Stimulated activated CD8-positive, alpha-beta memory T cell treated with anti-CD3 and anti-CD28 coated beads, Interleukin-4, amount 100 ng/mL, for 24 hours (primary cell): ENCODE measurements around the gene IFITM10.

ENCODE experiments used
- DNase-seq: peaks from one replicate; pipeline ENCODE4 v3.0.0-alpha.2; 2020; ENCODE audit warnings: low read depth

IFITM10 gene

DNA sequence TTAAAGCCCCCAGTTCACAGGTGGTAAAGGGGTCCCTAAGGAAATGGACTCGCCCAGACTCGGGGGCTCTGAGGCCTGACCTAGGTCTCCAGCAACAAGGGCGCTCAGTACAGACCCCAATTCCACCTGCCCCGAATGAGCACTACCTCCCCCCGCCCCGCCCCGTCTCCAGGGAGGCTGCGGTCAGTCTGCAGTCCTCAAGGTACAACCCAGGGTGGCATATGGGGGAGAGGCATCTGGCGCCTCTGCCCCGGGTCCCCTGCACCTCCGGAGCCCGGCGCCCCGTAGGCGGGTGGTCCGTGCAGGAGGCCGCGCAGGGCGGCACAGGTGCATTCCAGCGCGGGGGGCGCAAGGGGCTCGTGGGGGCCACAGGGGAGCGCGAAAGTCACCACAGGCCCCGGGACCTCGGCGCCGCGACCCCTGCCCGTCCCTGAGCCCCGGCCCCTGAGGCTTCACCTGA, 13.0 kb upstream of the IFITM10 start:
- no peak for DNase-seq

DNA sequence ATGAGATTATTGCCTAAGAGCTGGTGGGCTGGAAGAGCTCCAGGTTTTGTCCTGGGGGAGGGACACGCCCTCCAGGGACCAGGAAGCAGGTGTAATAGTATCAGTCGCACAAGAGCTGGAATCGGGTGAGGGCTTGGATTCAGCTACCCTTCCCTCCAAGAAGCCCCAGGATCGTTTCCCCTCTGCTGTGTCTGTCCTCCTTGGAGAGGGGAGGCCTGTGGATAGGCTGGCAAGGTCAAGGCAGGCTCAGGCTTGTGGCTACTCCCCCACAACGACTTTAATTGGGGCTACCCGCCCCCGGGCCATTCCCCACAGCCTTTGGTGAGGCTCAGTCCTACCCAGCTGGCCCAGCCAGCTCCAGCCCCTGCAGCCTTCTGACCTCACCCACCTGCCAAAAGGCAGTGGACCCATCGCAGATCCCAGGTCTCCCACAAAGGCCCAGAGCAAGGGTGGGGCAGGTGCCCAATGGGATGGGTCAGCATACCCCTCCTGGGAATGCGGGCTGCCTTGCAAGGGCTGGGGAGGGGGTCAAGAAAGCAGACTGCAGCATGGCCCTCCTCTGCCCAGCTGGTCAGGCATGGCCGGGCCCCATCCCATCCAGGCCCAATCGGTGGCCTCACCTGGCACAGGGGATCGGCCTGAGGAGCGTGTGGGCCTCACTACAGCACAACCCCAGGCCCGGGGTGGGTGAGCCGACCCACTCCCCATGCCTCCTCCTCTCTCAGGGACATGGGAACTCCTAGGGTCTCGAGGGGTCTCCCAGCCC, 12.3 kb upstream of the IFITM10 start:
- no peak for DNase-seq

DNA sequence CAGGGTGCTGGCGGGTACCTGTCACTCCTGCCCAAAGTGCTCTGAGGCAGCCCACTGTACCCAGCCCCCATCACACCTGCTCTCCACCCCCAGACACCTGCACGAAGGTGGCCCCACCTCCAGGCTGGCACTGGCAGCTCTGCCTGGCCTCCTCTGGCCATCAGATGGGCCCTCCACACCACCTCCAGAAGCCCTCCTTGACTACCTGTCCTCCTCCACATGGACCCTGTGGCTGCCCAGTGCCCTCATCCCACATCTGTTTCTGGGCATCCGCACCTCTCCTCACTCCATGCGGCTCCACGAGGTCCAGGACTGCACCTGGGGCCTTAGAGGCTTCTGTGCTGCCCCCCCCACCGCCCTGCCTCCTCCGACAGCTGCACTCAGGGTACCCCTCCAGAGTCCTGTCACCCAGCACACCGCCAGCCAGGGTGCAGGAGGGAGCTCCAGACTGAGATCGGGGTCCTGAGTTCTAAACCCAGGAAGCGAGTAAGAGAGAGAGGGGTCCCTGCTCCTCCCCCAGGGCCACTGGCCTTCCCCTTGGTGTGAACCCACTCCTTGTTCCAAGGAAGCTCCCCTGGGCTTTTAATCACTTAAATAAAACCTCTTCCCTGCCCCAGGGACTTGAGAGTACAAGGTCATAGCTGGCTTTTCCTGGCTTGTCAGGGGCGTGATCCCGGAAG, 11.6 kb upstream of the IFITM10 start:
- DNase-seq, result no peak

DNA sequence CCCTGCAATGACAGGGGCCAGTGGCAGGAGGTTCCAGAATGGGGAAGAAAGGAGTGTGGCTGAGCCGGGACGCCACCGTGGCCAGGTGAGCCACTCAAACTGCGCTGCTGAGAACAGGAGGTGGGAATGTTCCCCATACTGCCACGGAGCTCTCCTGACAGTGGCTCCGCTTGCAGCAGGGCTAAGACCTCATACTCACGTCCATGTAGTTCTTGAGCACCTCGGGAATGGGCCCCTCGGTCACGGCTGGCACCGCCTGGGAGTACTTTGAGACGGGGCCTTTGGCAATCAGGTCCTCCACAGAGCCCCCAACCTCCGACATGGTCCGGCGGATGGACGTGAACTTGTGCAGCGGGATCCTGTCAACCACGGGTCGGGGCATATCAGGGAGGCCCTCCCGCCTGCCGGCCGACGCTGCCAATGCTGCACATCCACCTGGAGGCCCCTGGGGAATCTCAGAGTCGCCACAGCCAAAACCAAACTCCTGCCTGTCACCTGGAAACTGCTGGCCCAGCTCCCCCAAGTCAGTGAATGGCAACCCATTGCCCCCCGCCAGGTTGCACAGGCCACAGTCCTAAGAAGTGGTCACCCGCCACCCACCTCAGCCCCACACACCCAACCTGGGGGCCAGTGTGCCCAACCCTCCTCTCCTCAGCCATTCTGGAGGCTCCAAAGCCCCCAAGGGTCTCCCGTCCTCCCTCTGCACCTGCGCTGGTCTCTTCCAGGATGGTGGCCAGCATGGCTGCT, 10.9 kb upstream of the IFITM10 start:
- DNase-seq, result no peak

DNA sequence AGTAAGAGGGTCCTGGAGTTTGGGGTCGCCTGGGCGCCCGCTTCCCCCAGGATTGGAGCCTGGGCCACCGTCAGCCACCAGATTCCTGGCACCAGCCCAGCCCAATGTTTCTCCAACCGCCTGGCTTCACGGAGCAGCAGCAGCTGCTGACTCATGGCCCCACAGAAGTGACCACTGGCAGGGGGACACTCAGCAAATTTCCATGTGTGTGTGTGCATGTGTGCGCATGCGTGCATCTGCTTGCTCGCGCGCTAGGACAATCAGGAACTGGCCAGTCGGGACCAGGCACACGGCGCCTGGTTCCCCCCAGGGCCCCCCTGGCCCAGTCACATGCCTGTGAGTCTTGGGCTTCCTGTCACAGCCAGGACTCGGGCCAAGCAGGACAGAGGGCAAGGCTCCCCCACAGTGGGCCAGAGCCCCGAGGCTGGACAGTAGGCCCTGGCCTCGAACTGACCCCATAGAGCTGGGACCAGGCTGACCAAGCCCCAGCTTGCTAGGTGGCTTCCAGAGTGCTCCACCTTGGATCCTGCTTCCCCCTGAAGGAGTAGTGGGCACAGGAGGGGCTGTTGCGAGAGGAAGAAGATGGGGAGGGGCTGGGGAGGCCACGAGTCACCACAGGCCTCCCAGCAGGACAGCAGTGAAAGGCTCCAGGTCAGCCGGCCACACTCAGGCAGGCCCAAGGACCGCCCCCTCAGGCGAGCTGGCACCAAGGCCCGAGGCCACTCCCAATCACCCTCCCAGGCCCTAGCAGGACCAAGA, 10.1 kb upstream of the IFITM10 start:
- DNase-seq, result no peak

DNA sequence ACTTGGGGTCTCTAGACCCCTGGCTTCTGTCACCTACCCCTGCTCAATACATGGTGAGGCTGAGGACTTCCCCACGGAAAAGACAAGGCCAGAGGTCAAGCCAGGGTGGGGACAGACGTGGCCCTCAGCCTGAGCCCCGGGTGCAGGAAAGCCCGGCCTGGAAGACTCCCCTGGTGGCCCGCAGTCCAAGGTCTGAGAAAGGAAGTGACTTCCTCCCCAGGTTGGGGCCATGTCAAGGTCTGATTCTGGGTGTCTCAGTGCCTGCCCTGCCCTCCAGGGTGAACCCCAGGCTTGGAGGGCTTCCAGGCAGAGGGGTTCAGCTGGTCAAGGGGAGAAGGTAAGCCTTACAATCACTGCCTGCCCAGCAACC, 9.4 kb upstream of the IFITM10 start:
- no peak for DNase-seq

DNA sequence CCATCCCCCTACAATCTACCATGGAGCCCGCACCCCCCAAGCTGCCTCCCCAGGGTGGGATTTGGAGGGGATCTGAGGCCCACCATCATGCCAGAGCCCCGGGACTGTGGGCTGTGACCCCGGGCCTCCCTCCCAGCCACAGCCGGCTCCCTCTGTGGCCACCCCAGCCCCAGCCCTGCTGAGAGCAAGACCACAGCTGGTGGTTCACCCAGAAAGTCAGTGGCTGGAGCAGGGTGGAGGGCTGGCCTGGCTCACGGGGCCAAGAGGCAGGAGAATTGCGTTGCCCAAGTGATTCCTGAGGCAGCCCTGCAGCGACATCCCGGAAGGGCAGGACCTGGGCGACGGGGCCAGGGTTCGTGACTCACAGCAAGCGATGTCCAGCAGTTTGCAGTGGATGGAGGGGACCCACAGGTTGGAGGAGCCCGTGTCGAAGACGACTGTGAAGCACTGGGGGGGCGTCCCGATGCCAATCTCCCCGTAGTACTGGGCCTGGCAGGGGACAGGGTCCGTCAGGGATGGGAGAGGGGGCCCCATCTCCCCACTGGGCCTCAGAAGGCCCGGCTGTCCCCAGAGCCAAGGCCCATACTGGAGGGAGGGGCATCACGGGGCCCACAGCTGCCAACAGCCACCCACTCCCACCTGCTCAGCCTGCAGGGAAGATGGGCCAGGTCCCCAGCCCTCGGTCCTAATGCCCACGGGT, 8.9 kb upstream of the IFITM10 start:
- no peak for DNase-seq

DNA sequence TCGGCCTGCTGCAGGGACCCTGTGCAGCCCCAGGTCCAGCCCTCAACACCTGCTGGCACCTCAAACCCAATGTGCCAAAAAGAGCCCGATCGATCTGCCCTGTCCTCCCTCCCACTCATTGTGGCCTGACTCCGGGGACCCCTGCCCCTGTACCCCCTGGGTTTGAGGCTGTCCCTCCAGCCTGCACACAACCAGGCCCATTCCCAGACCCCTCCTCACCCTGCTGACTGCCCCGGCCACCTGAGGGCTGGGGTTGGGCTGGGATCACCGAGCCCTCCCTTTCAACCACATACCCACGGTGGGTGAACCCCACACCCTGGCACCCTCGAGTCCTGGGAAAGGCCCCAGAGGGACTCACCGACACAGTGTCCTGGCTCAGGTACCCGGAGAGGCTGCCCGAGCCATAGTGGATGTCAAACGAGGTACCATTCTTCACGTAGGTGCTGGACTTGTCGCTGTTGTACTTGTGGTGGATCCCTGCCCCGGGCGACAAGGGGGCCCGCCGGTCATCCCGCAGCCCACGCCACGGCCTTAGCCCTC, 8.3 kb upstream of the IFITM10 start:
- no peak for DNase-seq

DNA sequence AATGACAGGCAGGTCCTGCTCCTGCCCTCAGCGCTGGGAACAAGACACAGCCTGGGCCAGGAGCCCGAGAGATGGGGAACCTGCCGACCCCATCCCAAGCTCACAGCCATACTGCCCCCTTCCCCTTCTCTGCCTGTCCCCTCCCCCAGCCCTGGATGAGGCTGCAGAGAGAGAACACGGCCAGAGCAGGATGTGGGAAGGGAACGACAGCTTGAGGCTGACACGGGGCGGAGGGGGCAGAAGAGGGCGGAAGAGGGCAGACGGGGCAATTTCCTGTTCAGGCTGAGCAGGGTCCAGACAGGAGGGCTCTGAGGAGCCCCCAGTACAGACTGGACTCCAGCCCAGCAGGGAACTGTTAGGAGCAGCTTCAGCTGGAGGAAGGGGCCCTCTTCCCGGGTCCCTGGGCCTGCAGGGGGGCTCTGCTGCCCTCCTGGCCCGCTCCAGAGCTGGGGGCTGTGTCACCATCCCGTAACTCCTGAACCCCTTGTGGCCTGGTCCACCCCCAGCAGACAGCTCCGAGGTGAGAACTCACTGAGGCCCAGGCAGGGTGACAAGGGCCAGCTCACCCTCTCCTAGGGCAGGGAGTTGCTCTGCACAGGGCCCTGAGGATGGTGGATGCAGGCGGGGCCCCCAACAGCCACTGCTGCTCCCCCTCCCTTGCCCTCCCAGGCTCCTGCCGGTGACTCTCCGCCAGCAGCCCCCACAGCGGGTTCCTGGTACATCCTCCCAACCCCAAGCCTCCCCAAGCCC, 7.6 kb upstream of the IFITM10 start:
- peak; percentile 43 for DNase-seq

DNA sequence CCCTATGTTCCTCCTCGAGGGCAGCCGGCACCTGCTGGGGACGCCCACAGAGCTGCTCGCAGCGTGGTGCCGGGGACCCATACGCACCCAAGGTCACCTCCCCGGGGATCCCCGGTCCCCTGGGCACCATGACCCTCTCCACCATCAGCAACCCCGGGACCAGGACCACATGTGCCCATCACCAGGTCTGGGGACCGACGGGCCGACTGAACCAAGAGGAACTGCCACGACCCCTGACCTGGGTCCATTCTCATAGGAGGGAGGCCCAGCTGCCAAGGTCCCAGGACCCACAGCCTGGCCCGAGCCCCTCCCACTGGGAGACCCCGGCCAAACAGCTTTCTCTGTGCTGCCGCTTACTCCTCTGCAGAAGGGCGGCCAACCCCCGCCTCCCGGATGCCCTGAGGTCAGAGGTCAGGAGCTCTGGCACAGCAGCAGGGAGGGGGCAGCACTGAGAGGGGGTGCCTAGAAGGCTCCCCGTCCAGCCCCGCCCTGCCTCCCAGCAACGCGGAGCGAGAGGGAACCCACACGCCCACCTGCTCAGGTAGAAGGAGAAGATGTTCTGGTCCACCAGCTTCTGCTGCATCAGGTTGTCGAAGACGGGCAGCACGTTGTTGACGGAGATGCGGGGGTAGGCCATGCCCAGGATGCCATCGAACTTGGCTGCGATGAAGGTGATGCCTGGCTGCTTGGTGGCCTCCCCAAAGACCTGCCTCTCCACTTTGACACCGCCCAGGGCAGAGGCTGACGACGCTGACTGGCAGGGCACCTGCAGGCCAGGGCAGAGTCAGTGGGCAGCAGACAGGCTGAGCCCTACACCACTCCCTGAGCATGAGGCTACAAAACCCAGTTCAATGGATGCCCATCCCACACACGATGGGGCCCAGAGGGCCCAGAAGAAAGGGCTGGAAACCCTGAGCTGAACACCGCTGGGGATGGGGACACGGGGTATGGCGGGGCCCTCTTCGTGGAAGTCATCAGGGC, 6.7 kb upstream of the IFITM10 start:
- DNase-seq, result no peak

DNA sequence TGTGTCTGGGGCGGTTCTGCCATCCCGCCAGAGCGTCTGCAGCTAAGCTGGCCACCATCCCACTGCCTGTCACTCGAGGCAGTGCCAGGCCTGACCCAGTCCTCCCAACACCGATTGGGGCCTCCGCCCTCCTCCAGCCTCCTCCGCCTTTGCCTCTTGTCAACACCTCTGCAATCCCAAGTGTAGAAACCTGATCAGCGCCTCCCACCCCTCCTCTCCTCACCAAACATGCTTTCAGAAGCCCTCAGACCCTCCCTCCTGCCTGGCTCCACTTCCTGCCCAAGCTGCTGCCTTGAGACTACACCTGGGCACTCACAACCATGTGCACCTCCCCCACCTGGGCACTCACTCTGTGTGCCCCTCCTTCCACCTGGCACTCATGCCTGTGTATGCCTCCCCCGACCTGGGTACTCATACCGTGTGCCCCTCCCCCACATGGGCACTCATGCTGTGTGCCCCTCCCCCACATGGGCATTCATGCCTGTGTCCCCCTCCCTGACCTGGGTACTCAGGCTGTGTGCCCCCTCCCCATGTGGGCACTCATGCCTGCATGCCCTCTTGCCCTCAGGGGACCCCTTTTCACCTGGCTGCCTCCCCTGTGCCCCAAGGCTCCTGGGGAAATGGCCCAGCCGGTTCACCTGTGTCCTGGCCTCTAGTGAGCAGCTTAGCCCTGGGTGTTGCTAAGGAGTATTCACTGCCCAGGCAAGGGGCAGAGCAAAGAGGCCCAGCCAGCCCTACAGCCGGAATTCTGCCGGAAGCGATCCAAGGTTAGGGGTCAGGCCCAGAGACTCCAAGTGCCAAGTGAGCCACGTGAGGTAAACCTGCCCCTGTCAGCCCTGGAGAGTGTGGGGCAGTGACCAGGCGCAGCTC, 5.5 kb upstream of the IFITM10 start:
- DNase-seq, result no peak

DNA sequence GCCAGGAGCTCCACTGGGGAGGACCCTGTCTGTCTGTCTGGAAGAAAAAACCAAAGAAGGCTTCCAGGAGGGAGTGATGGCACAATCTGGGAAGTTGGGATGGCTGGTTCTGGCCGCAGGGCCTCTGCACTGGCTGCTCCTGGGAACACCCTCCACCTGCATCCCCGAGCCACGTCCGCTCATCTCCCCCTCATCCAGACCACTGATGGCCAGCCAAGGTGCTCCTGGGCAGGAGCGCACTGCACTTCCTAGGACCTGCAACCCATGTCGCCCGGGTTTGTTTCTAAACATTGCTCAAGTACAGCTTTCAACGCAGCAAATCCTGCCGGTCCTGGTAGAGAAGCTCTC, 4.9 kb upstream of the IFITM10 start:
- DNase-seq, result no peak

DNA sequence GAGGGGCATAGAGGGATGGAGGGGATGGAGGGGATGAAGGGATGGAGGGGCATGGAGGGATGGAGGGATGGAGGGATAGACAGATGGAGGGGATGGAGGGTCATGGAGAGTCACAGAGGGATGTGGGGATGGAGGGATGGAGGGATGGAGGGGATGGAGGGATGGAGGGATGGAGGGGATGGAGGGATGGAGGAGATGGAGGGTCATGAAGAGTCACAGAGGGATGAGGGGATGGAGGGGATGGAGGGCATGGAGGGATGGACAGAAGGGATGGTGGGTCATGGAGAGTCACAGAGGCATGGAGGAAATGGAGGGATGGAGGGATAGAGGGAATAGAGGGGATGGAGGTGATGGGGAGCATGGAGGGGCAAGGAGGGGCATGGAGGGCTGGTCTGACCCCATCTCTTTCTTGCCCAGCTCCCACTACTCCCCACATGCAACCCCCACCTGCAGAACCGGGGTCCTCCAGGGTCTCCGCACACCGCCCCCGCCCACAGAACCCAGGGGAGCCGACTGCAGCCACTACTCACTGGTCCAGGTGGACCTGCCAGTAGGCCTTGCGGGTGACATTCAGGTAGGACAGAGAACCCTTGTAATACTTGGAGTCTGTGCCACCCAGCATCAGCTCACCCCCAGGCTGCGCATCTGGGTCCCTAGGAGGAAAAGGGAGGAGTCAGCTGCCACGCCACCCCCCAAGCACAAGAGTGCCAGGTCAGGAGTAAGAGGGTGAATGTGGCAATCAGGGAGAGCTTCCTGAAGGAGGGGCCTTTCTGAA, 4.2 kb upstream of the IFITM10 start:
- no peak for DNase-seq

DNA sequence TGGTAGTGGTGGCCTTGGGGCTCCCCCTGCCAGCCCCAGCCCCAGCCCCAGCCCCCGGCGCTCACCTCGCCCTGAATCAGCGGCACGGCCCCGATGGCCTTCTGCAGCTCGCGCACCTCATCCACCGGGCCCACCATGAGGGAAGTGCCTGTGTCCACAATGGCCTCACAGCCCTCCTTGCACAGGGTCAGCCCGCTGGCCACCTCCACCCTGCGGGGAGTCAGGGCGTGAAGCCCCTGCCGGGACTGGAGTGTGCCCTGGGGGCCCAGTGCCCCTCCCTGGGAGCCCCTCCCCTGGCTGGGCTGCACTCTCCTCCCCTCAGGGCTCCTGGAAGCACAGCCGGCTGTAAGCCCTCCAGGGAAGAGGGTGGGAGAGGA, 3.5 kb upstream of the IFITM10 start:
- DNase-seq, result no peak

DNA sequence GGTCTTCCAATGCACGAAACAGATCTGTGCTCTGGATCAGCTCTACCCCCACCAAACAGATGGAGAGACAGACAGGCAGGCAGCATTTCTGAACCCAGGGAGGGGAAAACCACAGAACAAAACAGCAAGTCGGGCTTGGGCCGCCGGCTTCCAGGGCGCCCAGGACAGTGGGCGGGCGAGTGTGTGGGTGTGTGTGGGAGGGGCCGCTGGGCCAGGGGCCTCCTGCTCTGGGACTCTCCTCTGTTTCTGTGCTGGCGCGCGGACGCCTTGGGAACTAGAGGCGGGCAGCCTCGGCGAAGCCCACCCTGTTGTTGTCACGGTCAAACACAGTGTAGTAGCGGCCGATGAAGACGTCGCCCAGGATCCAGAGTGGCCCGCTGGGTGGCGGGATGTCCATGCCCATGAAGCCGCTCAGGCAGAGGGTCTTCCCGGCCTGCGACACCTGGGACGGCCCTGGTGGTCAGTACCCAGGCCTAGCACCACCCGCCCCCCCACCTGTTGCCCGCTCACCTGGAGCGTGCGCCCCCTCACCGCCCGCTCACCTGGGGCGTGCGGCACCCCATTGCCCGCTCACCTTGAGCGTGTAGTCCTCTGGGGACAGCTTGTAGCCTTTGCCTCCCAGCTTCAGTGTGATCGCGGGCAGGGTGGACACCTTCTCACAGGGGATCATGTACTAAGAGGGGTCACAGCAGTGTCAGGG, 3.0 kb upstream of the IFITM10 start:
- DNase-seq, result no peak

DNA sequence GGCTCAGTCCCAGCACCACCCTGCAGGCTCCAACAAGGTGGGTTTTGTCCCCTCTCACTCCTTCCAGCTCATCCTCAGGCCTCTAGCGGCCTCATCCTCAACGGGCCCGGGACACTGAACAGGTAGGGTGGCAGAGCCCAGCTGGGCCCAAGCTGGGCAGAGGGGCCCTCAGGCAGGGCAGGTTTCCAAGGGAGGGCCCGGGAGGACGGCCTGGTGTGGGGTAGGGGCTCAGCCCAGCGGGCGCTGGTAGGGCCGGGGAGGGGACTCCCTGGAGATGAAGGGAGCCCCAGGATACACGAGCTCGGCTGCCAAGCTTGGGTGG, 2.5 kb upstream of the IFITM10 start:
- no peak for DNase-seq
